HG02678 (cell line): ENCODE data around the gene DUSP14.
"Not testable (repeated sequence)": the region's sequence is repeated elsewhere in the genome, so short reads cannot be mapped to it uniquely, and the experiment has no call there.

Source experiments
- ATAC-seq: cut with Tn5 transposase; IDR thresholded peaks from one replicate; pipeline ENCODE4 v1.9.1; 2021; ENCODE audit warnings: mild to moderate bottlenecking, moderate library complexity; ENCODE audit not compliant: unreplicated experiment

DUSP14 gene, protein sequence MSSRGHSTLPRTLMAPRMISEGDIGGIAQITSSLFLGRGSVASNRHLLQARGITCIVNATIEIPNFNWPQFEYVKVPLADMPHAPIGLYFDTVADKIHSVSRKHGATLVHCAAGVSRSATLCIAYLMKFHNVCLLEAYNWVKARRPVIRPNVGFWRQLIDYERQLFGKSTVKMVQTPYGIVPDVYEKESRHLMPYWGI

DNA sequence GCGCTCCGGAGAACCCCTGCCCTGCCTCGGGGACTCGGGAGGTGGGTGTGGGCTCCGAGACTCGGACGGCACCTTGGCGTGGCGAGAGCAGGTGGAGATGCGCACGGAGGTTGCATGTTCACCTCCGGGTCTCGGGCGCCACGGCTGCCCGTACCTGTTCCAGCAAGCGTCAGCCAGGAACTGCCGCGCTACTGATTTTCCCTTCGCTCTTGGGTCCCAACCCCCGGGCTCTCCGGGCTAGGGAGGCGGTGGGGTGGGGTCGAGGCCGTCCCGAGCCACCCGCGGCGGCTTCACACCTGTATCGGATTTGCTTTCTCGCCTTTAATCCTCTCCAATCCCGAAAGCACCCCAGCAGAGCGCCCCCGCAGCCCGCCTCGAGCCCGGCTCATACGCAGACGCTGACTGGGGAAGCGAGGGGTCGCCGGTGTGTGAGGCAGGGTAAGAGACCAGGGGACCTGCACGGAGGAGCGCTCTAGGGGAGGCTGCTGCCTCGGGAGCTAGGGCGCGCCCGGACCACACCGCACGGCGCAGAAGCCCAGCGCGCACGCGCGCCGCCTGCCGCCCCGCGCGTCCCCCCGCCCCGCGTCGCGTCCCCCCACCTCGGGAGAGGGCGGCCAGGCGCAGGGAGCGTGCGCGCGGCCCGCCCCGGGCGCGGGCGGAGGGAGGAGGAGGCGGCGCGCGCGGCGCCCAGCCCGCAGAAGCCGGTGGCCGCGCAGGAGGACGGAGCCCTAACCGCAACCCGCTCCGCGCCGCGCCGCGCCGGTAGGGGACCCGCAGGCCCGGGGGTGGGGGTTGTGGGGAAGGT, at the start of gene DUSP14:
Gene DUSP14, plus strand, starts transcription at position 695 of the 805 bp plus-strand sequence. CDS start 22,382 bp downstream, outside the sequence.
- peak; percentile 71 for ATAC-seq

DNA sequence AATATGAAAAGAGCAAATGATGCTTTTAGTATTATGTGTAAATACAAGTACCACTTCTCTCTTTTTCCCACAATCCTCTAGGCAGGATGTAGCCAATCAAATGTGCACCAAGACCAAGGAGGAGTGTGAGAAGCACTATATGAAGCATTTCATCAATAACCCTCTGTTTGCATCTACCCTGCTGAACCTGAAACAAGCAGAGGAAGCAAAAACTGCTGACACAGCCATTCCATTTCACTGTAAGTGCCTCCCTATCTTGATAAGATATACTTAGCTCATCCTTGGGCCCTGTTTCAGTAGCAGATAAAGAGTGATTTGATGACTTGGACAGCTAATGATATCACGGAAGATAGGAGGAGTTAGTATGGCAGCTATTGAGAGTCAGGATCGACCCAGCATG, 49.3 kb upstream of the DUSP14 start:
- no peak for ATAC-seq

DNA sequence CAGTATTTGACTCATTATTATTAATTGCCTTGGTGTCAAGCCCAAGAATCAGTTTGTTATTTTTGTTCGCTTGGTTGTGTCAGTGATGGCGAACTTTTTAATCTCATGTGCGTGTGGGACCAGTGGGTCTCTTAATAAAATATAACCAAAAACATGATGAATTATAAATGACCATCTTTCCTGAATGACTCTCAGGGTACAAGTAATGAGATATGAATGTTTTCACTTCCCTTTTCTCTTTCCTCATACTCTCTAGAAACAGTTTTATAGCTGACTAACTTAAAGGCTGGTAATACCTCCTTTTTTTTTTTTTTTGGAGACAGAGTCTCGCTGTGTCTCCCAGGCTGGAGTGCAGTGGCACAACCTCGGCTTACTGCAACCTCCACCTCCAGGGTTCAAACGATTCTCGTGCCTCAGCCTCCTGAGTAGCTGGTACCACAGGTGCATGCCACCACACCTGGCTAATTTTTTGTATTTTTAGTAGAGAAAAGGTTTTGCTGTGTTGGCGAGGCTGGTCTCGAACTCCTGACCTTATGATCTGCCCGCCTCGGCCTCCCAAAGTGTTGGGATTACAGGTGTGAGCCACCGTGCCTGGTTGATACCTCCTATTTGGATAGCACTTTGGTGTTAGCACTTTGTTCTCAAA, 48.2 kb upstream of the DUSP14 start:
- ATAC-seq, result not testable (repeated sequence)

DNA sequence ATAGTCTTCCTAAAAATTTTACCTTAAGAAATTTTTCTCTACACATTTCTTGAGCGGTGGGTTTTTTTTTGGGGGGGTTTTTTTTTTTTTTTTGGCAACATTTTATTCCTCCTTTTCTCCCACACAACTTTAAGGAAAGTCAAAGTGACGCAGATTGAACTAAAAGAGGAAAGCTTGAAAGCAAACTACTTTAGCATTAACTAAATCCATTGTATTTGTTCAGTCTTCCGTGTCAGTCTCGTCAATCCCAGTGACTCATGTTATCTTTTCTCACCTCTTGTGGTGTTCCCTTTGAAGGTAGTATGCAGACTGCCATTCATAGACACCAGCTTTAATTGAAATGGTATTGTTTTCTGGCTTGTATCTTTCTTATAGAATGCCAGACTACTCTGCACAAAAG, 43.7 kb upstream of the DUSP14 start:
- ATAC-seq, result no peak

DNA sequence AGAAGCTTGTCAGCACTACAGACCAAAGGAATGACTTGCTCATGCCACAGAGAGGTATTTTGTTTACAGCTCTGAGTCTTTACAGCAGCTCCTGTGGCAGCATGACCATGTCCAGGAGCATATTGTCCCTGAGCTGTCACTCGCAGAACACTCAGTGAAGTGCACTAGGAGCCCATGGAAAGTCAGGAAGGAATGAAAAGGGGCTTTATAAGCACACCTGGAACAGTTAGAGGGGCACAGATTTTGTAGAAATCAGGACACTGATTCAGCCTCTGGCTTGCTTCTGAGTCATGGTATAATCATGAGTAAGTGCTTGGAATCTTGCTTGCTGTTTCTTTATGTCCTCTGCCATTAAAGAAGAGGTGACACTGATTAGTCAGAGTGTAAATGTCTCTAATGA, 42.0 kb upstream of the DUSP14 start:
- ATAC-seq, result no peak

DNA sequence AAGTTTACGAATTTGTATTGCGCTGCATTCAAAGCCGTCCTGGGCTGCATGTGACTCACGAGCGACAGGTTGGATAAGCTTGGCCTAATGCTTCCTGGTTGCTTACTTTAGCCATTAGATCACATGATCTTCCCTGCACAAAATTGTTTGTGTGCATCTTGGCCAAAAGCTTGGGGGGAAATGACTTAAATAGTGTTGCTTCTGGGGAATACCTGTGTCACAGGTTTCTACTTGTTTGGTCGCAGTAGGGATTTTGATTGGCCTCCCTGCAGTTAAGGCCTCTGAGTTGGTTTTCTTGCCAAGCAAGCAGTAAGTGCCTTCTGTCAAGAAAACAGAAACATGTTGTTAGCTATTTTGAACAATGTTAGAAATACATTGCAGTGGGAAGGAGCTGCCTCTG, 39.6 kb upstream of the DUSP14 start:
- no peak for ATAC-seq

DNA sequence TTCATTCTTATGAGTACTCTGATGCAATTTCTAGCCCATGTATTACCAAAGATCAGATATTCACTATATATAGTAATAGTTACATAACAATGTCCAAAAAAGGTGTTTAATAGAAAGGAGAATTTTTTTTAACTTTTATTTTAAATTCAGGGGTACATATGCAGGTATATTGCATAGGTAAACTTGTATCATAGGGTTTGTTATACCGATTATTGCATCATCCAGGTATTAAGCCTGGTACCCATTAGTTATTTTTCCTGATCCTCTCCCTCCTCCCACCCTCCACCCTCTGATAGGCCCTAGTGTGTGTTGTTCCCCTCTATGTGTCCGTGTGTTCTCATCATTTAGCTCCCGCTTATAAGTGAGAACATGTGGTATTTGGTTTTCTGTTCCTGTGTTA, 31.9 kb upstream of the DUSP14 start:
- ATAC-seq, result not testable (repeated sequence)

DNA sequence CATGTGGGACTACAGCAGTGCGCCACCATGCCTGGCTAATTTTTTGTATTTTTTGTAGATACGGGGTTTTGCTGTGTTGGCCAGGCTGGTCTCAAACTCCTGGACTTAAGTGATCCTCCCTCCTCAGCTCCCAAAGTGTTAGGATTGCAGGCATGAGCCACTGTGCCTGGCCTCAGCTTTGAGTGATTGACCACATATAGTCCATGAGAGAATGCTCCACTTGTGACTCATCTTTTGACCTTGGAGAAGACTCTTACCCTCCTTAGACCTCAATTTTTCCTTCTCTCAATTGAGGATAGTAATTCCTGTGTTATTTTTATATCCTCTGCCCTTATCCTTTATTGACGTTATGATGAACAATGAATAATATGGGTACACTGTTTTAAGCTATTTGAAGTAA, 30.9 kb upstream of the DUSP14 start:
- no peak for ATAC-seq

DNA sequence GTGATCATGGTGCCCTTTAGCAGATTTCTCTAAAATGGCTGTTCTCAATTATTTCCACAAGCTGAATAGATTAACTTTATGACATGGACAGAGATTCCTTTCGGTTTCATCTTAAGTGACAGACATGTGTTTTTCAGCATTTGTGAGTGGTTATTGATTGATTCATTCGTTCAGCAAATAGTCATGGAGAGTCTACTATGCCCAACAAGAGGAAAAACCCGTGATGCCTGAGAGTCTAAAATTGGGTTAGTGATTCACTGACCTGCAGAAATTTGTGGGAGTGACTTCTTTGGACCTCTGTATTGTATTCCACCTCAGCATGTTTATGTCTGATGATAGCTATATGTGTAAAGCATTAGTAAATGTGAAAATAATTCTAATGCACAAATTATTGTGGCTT, 28.0 kb upstream of the DUSP14 start:
- ATAC-seq, result no peak

DNA sequence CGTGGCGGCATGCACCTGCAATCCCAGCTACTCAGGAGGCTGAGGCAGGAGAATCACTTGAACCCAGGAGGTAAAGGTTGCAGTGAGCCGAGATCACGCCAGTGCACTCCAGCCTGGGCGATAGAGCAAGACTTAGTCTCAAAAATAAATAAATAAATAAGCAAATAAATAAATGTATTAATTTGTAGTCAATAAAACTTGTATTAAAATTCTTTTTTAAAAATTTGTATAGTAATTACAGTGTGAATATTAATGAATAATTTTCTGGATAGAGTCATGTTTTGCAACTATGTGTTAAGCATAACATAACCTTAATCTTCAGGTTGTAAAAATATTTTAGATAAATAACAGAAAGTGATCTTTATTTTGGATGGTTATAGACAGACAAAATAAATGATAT, 27.2 kb upstream of the DUSP14 start:
- ATAC-seq, result no peak

DNA sequence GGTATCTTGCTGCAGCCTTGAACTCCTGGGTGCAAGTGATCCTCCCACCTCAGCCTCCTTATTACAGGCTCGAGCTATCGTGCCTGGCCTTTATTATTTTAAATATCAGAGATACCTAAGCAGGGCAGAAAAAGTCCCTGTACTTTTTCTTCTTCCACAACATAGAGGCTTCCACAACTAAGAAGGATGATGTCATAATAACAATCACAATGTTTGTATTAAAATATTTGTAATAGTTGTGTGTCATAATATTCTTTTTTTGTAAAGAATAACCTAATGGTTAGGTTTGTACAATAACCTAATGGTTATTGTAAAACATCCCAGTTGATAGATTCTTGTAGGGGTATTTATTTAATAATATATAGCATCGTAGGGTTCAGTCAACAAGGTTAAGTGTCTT, 26.7 kb upstream of the DUSP14 start:
- no peak for ATAC-seq

DNA sequence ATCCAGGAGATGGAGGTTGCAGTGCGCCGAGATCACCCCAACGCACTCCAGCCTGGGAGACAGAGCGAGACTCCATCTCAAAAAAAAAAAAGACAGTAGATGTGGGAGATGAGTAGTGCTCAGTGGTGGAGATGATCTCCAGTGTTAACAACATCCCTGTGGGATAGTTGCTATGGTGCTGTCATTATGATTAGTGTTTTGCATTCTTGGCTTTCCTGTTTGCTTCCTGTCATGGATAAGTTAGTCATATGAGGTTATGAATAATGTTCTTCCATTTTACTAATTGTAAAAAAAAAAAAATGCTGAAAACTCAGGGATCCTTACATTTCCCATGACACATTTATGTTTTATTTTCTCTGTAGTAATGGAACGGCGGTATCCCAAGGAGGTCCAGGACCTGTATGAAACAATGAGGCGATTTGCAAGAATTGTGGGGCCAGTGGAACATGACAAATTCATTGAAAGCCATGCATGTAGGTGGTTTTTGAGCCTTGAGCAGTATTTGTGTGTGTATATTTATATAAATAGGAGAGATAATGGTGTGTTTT, 24.5 kb upstream of the DUSP14 start:
- no peak for ATAC-seq

DNA sequence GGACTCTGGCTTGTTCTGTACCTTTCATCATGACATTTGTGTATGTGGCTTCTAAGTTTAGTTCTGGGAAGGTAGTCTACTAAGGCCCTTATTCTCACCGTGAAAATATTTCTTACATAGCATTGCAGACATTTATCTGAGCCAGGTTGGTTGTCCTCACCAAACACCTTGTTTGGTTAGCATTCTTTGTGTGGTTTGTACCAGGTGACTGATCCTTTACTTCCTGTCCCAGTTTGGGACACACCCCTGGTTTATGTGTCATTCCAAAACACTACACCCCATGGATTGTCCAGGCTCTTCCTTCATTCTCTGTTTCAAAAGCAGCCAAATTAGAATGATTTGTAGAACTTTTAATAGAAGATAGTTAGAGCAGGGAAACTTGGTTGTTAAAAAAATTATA, 23.2 kb upstream of the DUSP14 start:
- no peak for ATAC-seq

DNA sequence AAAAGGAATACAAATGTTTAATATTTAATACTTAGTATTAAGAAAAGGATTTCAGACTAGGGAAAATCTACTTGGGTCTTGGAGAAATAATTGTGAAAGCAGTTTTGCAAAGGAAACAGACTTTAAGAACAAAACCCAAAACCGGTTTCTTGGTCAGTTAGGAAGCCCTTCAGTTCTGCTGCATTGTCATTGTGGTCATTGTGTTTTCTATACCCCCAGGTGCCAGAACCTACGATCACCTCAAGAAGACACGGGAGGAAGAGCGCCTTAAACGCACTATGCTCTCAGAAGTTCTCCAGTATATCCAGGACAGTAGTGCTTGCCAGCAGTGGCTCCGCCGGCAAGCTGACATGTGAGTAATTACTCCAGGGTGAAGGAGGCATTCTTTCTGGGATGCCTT, 19.5 kb upstream of the DUSP14 start:
- no peak for ATAC-seq

DNA sequence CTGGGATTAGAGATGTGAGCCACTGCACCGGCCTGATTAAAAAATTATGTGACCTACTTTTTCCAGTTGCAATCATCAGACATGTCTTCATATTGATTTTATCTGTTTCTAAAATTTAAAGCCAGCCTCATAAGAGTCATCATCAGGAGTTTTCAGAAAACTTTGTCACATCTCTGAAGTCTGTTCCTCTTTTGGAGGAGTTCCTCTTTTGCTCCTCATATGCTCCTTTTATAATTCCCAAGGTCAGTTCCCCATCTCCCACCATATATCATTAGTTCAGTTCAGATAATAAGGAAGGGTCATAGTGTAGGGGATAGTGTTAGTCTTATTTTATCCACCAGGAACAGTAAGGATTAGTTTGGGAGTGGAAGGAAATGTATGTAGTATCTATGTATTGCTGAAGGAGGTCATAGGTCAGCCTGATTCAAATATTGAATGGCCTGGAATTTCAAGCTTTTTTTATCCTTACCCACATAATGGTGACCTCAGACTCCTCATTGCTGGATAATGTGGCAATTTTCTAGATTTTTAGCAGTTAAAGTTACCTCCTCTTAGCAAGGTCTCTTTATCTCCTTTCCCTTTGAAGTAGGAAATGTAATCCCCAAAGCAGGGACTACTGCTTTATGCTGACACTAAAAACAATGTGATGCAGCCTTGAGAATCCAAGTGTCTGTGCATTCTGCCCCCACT, 13.8 kb upstream of the DUSP14 start:
- no peak for ATAC-seq

DNA sequence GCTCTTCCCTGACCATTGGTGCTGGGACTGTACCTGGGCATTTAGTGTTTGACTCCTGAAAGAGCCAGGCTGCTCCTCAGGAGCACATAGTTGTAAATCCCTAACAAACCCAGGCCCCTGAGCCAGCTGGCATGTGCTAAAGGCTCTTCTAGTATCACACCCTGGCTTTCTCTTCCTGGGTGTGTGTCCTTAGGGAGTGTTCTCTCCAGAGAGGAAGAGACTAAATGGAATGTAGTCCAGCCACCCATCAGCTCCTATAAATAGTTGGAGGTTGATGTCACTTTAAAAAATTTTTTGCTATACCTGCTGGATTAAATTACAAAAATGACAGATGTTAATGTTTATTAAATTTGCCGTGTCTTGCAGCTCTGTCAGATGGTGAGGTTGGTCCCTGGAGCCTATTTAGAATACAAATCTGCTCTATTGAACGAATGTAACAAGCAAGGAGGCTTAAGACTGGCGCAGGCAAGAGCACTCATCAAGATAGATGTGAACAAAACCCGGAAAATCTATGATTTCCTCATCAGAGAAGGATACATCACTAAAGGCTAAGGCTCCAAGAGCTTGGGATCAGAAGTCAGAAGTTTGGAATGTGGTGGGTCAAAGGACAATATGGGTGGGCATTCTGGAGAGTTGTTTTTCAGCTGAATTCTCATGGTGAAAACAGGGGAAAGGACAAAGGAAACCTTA, 13.1 kb upstream of the DUSP14 start:
- ATAC-seq, result no peak

DNA sequence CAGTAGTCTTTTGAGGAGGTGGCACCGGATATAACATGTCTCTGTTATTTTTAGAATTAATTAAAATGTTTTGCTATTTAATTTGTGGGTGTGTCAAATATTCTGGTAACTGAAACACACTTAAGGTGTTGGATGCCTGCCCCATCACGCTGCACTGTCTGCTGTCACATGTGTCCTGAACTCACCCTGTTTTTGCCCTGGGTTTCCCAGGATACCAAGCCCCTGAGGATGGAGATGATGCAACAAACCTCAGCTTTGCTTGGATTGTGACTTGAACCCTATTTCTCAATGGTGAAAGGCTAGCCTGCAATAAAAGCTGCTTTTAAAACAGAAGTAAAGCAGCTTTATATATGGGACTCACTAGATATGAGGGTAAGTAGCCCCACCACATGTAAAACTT, 11.5 kb upstream of the DUSP14 start:
- no peak for ATAC-seq

DNA sequence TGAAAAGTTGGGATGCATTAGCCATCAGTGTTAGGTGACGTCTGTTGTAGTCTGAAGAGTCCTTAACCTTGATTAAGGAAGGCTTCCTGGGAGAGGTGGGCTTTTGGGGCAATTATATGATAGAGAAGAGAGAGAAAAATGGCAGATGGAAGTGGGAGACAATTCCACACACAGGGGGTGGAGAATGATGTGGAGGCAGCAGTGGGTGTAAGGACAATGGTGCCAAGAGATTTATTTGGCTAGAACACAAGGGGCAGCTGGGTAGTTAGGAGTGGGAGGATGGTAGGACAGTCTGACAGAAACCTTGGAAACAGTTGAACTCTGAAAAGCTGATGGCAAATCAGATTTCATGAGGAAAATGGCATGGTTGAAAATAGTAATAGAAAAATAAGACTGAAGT, 10.7 kb upstream of the DUSP14 start:
- no peak for ATAC-seq

DNA sequence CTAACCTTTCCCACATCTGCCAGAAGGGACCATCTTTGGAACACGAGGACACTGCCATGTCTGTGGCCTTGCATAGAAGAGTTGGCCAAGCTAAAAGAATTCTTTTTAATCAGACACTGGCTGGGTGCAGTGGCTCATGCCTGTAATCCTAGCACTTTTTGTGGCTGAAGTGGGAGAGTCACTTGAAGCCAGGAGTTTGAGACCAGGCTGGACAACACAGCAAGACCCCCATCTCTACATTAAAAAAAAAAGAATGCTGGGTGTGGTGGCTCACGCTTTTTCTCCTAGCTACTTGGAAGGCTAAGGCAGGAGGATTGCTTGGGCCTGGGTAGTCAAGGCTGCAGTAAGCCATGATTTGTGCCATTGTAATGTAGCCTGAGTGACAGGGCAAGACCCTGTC, 9.3 kb upstream of the DUSP14 start:
- no peak for ATAC-seq

DNA sequence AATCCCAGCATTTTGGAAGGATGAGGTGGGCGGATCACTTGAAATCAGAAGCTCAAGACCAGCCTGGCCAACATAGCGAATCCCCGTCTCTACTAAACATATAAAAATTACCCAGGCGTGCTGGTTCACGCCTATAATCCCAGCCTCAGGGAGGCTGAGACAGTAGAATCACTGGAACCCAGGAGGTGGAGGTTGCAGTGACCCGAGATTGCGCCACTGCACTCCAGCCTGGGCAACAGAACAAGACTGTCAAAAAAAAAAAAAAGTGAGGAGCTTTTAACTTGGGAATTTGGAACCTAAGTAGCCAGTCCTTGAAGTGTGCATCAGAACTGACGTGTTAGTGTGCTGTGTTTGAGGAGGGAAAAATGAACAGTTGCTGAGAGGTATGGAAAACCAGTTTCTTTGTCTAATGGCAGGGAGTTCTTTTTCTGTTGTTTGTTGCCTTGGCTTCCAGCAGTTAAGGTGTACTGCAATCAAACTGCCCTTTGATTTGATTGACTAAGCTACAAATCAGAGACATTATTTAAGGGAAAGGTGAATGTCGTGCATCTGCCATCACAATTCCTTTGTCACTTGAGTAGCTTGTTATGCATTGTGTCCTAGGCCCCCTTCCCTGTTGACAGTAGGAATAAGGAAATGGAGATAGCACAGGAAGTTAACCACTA, 8.6 kb upstream of the DUSP14 start:
- ATAC-seq, result no peak
